ENCODE results near the gene DGLUCY.

The DGLUCY gene

GRCh38 chr14:91269076-91269991 lies 155.5 kb downstream of the DGLUCY start:
- TF ChIP-seq, protein P1, sequence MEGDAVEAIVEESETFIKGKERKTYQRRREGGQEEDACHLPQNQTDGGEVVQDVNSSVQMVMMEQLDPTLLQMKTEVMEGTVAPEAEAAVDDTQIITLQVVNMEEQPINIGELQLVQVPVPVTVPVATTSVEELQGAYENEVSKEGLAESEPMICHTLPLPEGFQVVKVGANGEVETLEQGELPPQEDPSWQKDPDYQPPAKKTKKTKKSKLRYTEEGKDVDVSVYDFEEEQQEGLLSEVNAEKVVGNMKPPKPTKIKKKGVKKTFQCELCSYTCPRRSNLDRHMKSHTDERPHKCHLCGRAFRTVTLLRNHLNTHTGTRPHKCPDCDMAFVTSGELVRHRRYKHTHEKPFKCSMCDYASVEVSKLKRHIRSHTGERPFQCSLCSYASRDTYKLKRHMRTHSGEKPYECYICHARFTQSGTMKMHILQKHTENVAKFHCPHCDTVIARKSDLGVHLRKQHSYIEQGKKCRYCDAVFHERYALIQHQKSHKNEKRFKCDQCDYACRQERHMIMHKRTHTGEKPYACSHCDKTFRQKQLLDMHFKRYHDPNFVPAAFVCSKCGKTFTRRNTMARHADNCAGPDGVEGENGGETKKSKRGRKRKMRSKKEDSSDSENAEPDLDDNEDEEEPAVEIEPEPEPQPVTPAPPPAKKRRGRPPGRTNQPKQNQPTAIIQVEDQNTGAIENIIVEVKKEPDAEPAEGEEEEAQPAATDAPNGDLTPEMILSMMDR (conservative IDR thresholded peaks at IDR 0.05; ENCODE audit: low read length) = no peak
- TF ChIP-seq EZH2phosphoT487 (IDR thresholded peaks at IDR 0.05; ENCODE audit: borderline replicate concordance) = no peak
- Histone ChIP-seq H3F3A (ENCODE audit: low read depth) (no peaks in the 10 kb centered on the region), H3K79me2 (ENCODE audit: insufficient read depth, low read length) (no peaks in the 10 kb centered on the region), H3K9me3 (ENCODE audit: insufficient read depth, low read depth, low read length) (no peaks in the 10 kb centered on the region), H3K4me1 (ENCODE audit: insufficient read depth, low read length, poor library complexity, severe bottlenecking) (no peaks in the 10 kb centered on the region), H4K20me1 (ENCODE audit: insufficient read depth, low read length, poor library complexity, severe bottlenecking) (no peaks in the 10 kb centered on the region), H3K9ac (ENCODE audit: low read depth, low read length, poor library complexity, severe bottlenecking) (no peak overlapping the region), H3K4me2 (ENCODE audit: low read depth, low read length, poor library complexity, severe bottlenecking) (no peak overlapping the region), H3K27me3 (ENCODE audit: insufficient read depth, low read length, poor library complexity, severe bottlenecking) (no peaks in the 10 kb centered on the region), H3K4me3 (ENCODE audit: low read length, poor library complexity, severe bottlenecking) (no peak overlapping the region), H2AFZ (ENCODE audit: low read length) (no peak overlapping the region), H3K9me2 (replicated peaks; ENCODE audit: low read depth, low read length) (no peaks in the 10 kb centered on the region), H3K36me3 (ENCODE audit: insufficient read depth, low read length) (peaks cover 29% of the 10 kb centered on the region; the same call in 1 of the 2 replicates)

DNA sequence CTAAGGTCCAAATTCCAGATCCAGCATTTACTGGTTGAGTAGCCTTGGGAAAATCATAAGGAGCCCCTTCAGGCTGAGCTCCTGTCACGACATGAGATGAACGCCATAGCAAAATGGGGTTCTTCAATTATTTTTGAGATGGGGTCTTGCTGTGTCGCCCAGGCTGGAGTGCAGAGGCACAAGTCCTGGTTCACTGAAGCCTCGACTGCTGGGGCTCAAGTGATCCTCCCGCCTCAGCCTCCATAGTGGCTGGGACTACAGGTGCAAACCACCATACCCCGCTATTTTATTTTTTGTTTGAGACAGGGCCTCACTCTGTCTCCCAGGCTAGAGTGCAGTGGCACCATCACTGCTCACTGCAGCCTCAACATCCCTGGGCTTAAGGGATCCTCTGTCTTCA lies 156.3 kb downstream of the DGLUCY start:
- H3K4me2 ChIP-seq (ENCODE audit: low read depth, low read length, poor library complexity, severe bottlenecking) = no peak overlapping the region
- H3K9me3 ChIP-seq (ENCODE audit: insufficient read depth, low read depth, low read length) = no peaks in the 10 kb centered on the region
- no peaks in the 10 kb centered on the region for H3K9me2 ChIP-seq (replicated peaks; ENCODE audit: low read depth, low read length)
- H3K27me3 ChIP-seq (ENCODE audit: insufficient read depth, low read length, poor library complexity, severe bottlenecking) = no peaks in the 10 kb centered on the region
- TF ChIP-seq EZH2phosphoT487 (IDR thresholded peaks at IDR 0.05; ENCODE audit: borderline replicate concordance) = no peak
- TF ChIP-seq, protein P1 (conservative IDR thresholded peaks at IDR 0.05; ENCODE audit: low read length) = no peak
- H3F3A ChIP-seq (ENCODE audit: low read depth) = no peaks in the 10 kb centered on the region
- no peaks in the 10 kb centered on the region for H3K79me2 ChIP-seq (ENCODE audit: insufficient read depth, low read length)
- no peak overlapping the region for H3K9ac ChIP-seq (ENCODE audit: low read depth, low read length, poor library complexity, severe bottlenecking)
- no peak overlapping the region for H2AFZ ChIP-seq (ENCODE audit: low read length)
- no peaks in the 10 kb centered on the region for H4K20me1 ChIP-seq (ENCODE audit: insufficient read depth, low read length, poor library complexity, severe bottlenecking)
- H3K36me3 ChIP-seq (ENCODE audit: insufficient read depth, low read length) = peaks cover 38% of the 10 kb centered on the region; the same call in 1 of the 2 replicates
- H3K4me1 ChIP-seq (ENCODE audit: insufficient read depth, low read length, poor library complexity, severe bottlenecking) = no peaks in the 10 kb centered on the region
- no peak overlapping the region for H3K4me3 ChIP-seq (ENCODE audit: low read length, poor library complexity, severe bottlenecking)

DNA sequence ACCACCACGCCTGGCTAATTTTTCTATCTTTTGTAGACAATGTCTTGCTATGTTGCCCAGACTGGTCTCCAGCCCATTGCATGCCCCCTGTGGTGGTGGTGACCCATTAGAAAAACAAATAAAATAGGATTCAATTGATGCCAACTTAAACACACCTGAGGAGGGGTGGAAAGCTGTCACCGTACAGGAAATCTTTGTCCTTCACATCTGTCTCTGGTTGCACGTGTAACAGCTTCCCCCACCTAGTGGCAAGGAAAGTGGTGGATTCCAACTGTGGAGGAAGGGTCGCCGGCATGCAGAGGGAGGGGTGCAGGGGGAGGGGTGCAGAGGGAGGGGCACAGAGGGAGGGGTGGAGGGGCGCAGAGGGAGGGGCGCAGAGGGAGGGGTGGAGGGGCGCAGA lies 156.7 kb downstream of the DGLUCY start:
- TF ChIP-seq EZH2phosphoT487 (IDR thresholded peaks at IDR 0.05; ENCODE audit: borderline replicate concordance) = no peak
- TF ChIP-seq, protein P1 (conservative IDR thresholded peaks at IDR 0.05; ENCODE audit: low read length) = peak; percentile 12; the same call in 1 of the 2 replicates
- H3K36me3 ChIP-seq (ENCODE audit: insufficient read depth, low read length) = peaks cover 42% of the 10 kb centered on the region; the same call in 1 of the 2 replicates
- no peak overlapping the region for H3K9ac ChIP-seq (ENCODE audit: low read depth, low read length, poor library complexity, severe bottlenecking)
- no peaks in the 10 kb centered on the region for H4K20me1 ChIP-seq (ENCODE audit: insufficient read depth, low read length, poor library complexity, severe bottlenecking)
- H3K4me3 ChIP-seq (ENCODE audit: low read length, poor library complexity, severe bottlenecking) = no peak overlapping the region
- no peaks in the 10 kb centered on the region for H3K9me3 ChIP-seq (ENCODE audit: insufficient read depth, low read depth, low read length)
- no peaks in the 10 kb centered on the region for H3K4me1 ChIP-seq (ENCODE audit: insufficient read depth, low read length, poor library complexity, severe bottlenecking)
- no peaks in the 10 kb centered on the region for H3K9me2 ChIP-seq (replicated peaks; ENCODE audit: low read depth, low read length)
- no peak overlapping the region for H3K4me2 ChIP-seq (ENCODE audit: low read depth, low read length, poor library complexity, severe bottlenecking)
- H3F3A ChIP-seq (ENCODE audit: low read depth) = no peaks in the 10 kb centered on the region
- no peaks in the 10 kb centered on the region for H3K27me3 ChIP-seq (ENCODE audit: insufficient read depth, low read length, poor library complexity, severe bottlenecking)
- H2AFZ ChIP-seq (ENCODE audit: low read length) = no peak overlapping the region
- H3K79me2 ChIP-seq (ENCODE audit: insufficient read depth, low read length) = no peaks in the 10 kb centered on the region
